Natural killer cell treated with Interleukin-12 subunit alpha and Interleukin-12 subunit beta and Interleukin-15 and Interleukin-18, amount 100 ng/mL, for 72 hours (primary cell): ENCODE results near the gene RGL3. TPM values are rescaled to one million over a fixed set of nuclear protein-coding genes. Genes with fewer than 3 reads are reported as not detected.

Source experiments
- total RNA-seq, 2 donors: library from RNA; stranded (reverse); gene quantifications; one replicate each; pipeline ENCODE4 v1.2.3, GENCODE V29; 2022

The RGL3 gene
- total RNA-seq, 2 donors from 2014 or later: not detected

Other genes starting within 250 kb of the RGL3 start
- gene KANK2, start 221.8 kb downstream of the RGL3 start, total RNA-seq: 1 to 10 TPM; 3.9 to 5.2 TPM
- gene ANGPTL8, start 179.7 kb downstream of the RGL3 start, total RNA-seq: not detected
- gene DOCK6, start 156.8 kb downstream of the RGL3 start, total RNA-seq: 1 to 10 TPM; 1.7 to 2.6 TPM
- not detected for gene TSPAN16, start 123.2 kb downstream of the RGL3 start, total RNA-seq
- gene RAB3D, start 79.7 kb downstream of the RGL3 start, total RNA-seq: 10 to 100 TPM; 17.5 to 33.4 TPM
- 10 to 100 TPM; 35.8 to 54.3 TPM for gene TMEM205, start 73.0 kb downstream of the RGL3 start, total RNA-seq
- 10 to 100 TPM; 26.5 to 37.8 TPM for gene CCDC159, start 72.8 kb downstream of the RGL3 start, total RNA-seq
- gene PLPPR2, start 63.9 kb downstream of the RGL3 start, total RNA-seq: 10 to 100 TPM in 1 of 2 donors, 1 to 10 TPM in 1; 9.4 to 11.3 TPM
- 1 to 10 TPM; 1.6 to 3.0 TPM for gene SWSAP1, start 44.6 kb downstream of the RGL3 start, total RNA-seq
- gene EPOR, start 35.0 kb downstream of the RGL3 start, total RNA-seq: 1 to 10 TPM; 3.0 to 5.1 TPM
- not detected for gene ODAD3, start 15.8 kb upstream of the RGL3 start, total RNA-seq
- 100 to 1,000 TPM; 303 to 321 TPM for gene PRKCSH, start 16.3 kb upstream of the RGL3 start, total RNA-seq
- under 1 TPM in 1 of 2 donors, not detected in 1; 0.40 TPM for gene ELAVL3, start 61.7 kb upstream of the RGL3 start, total RNA-seq
- 10 to 100 TPM; 23.7 to 23.8 TPM for gene ZNF653, start 86.5 kb upstream of the RGL3 start, total RNA-seq
- gene ECSIT, start 109.8 kb upstream of the RGL3 start, total RNA-seq: 10 to 100 TPM; 27.0 to 37.3 TPM
- gene CNN1, start 119.5 kb upstream of the RGL3 start, total RNA-seq: not detected
- 10 to 100 TPM; 58.3 to 95.1 TPM for gene ELOF1, start 139.9 kb upstream of the RGL3 start, total RNA-seq
- gene ACP5, start 158.3 kb upstream of the RGL3 start, total RNA-seq: 1 to 10 TPM; 3.0 to 3.5 TPM
- gene ZNF627, start 178.2 kb upstream of the RGL3 start, total RNA-seq: 1 to 10 TPM; 5.1 to 6.8 TPM